G401 (cell line): ENCODE results near the gene IFITM10. TPM values are rescaled to one million over a fixed set of nuclear protein-coding genes. Genes with fewer than 3 reads are reported as not detected.
"Not testable (repeated sequence)": the region's sequence is repeated elsewhere in the genome, so short reads cannot be mapped to it uniquely, and the experiment has no call there.

Experiments used
- DNase-seq: peaks from one replicate; pipeline ENCODE4 v3.0.0-alpha.2; 2015; ENCODE audit warnings: low spot score
- in situ Hi-C: cut with HindIII; loops from 2 replicates; pipeline ENCODE4 v1.10.0; 2016; ENCODE audit warnings: low sequenced_read_pairs, mixed read lengths
- total RNA-seq: library from RNA; depleted of rRNA; stranded (reverse); fragments of >200 nt; shearing (Covaris generic); gene quantifications from 2 replicates; pipeline ENCODE4 v1.2.3, GENCODE V29; 2014; rRNA removed

IFITM10 gene
- total RNA-seq, 1 experiment from 2014 or later = not detected

GRCh38 chr11:1686220-1686619 is 64.2 kb downstream of the IFITM10 start:
- DNase-seq, in situ Hi-C loops: not testable (repeated sequence)

- in situ Hi-C loops, DNase-seq: not testable (repeated sequence)
These were observed 65.2 kb downstream of the IFITM10 start for GRCh38 chr11:1684886-1685874.

GRCh38 chr11:1683904-1684572 is 66.4 kb downstream of the IFITM10 start:
- in situ Hi-C loops, DNase-seq: not testable (repeated sequence)

- in situ Hi-C loops = not testable (repeated sequence)
These were observed 67.2 kb downstream of the IFITM10 start for GRCh38 chr11:1683216-1683615.

More at GRCh38 chr11:1683216-1683615, 67.2 kb downstream of the IFITM10 start:
- DNase-seq = not testable (repeated sequence)

Other genes with a start within 250 kb of the IFITM10 start
- gene DUSP8, start 178.3 kb downstream of the IFITM10 start, total RNA-seq = 1.5 and 8.9 TPM in 2 replicates
- gene KRTAP5-1, start 165.3 kb downstream of the IFITM10 start, total RNA-seq = not detected in 2 replicates
- not detected in 2 replicates for gene KRTAP5-2, start 152.3 kb downstream of the IFITM10 start, total RNA-seq
- gene KRTAP5-3, start 142.1 kb downstream of the IFITM10 start, total RNA-seq = not detected in 2 replicates
- gene KRTAP5-4, start 128.5 kb downstream of the IFITM10 start, total RNA-seq = not detected in 2 replicates
- not detected in 2 replicates for gene KRTAP5-5, start 120.8 kb downstream of the IFITM10 start, total RNA-seq
- gene KRTAP5-6, start 53.4 kb downstream of the IFITM10 start, total RNA-seq = not detected in 2 replicates
- gene CTSD, start 13.3 kb upstream of the IFITM10 start, total RNA-seq = 192 and 219 TPM in 2 replicates
- not detected in 2 replicates for gene SYT8, start 84.4 kb upstream of the IFITM10 start, total RNA-seq
- gene TNNI2, start 88.4 kb upstream of the IFITM10 start, total RNA-seq = not detected in 2 replicates
- 0.20 TPM in 1 of 2 replicates, not detected in the other for gene LSP1, start 102.5 kb upstream of the IFITM10 start, total RNA-seq
- gene PRR33, start 141.3 kb upstream of the IFITM10 start, total RNA-seq = not detected in 2 replicates
- not detected in 2 replicates for gene TNNT3, start 169.1 kb upstream of the IFITM10 start, total RNA-seq
- 250 and 320 TPM in 2 replicates for gene MRPL23, start 196.7 kb upstream of the IFITM10 start, total RNA-seq
- 17.0 and 19.9 TPM in 2 replicates for gene H19, start 247.2 kb upstream of the IFITM10 start, total RNA-seq